Measurements from ENCODE around the gene HAND2. TPM values are rescaled to one million over a fixed set of nuclear protein-coding genes. Genes with fewer than 3 reads are reported as not detected.

The HAND2 gene
- total and polyA plus RNA-seq, 2 of the 8 experiments (the other 6 are each of a cell fraction or from before 2014, with no cell fraction given): 0.05 TPM; not detected in 1

- no peak overlapping the region for H2BK120ac ChIP-seq (replicated peaks; ENCODE audit: low read depth, low read length)
- H4K8ac ChIP-seq (ENCODE audit: extremely low read depth, insufficient read depth, low read length): no peak overlapping the region
- no peaks in the 10 kb centered on the region for H3K79me1 ChIP-seq (ENCODE audit: low read depth, low read length)
- no peak overlapping the region for H4K5ac ChIP-seq (ENCODE audit: insufficient read length, low read depth, low read length)
- H3K56ac ChIP-seq (replicated peaks; ENCODE audit: insufficient read length, low read depth, low read length): no peak overlapping the region
- 13% methylated on average over 21 of the region's 21 CpGs; no CpG with 5 or more reads in 1 of the 2 experiments for WGBS, 2 experiments (ENCODE audit: extremely low coverage in 1 of 2, insufficient coverage in 1 of 2, insufficient read length in 1 of 2, insufficient replicate concordance in 2 of 2, low coverage in 1 of 2, low lambda C conversion rate in 2 of 2, missing lambda C conversion rate in 1 of 2)
- POLR2A ChIA-PET (ENCODE audit: partially characterized antibody): interaction anchor here (0.6 to 1.8 kb wide), 4 partner anchors 20 to 338 kb away, joined by 3 to 5 read pairs (median 4); partner anchors contain the start of gene HMGB2
- no peak overlapping the region for H2BK15ac ChIP-seq (ENCODE audit: low read length)
- no peak overlapping the region for H3K9ac ChIP-seq (replicated peaks in 1 of 4; ENCODE audit: extremely low read depth in 1 of 4, low read depth in 3 of 4, low read length in 3 of 4)
- H3K4me2 ChIP-seq (ENCODE audit: insufficient read depth in 1 of 2, low read depth in 2 of 2, low read length in 2 of 2): peak overlapping the region; percentile 76 to 91
- no peak overlapping the region for H3K4ac ChIP-seq (replicated peaks; ENCODE audit: insufficient read length, low read depth, low read length)
- H2AK5ac ChIP-seq (ENCODE audit: low read depth, low read length): no peak overlapping the region
- no peak overlapping the region for H3K23ac ChIP-seq (ENCODE audit: insufficient read length)
- peak overlapping the region; percentile 7 to 55 (median 16); a peak in 6 of 8 replicates for H3K4me3 ChIP-seq (ENCODE audit: extremely low read depth in 1 of 4, insufficient read depth in 2 of 4, low read depth in 3 of 4, low read length in 4 of 4)
- no peaks in the 10 kb centered on the region for H3K9me3 ChIP-seq (ENCODE audit: insufficient read depth in 2 of 2, low read depth in 1 of 2, low read length in 1 of 2)
- H2BK20ac ChIP-seq (ENCODE audit: low read length): no peak overlapping the region
- no peak for DNase-seq (ENCODE audit: low read depth in 1 of 2, low spot score in 2 of 2)
- H3K23me2 ChIP-seq (ENCODE audit: low read depth, low read length): peaks cover 5% of the 10 kb centered on the region; the same call in 1 of the 2 replicates
- H3K27me3 ChIP-seq (replicated peaks in 1 of 4; ENCODE audit: control insufficient read depth in 3 of 4, extremely low read depth in 1 of 4, insufficient read depth in 3 of 4, low read length in 3 of 4): peaks cover 76 to 93% (median 83%) of the 10 kb centered on the region in 4 experiments
- H2BK5ac ChIP-seq (ENCODE audit: low read depth, low read length): no peak overlapping the region
- H2AFZ ChIP-seq (ENCODE audit: low read length): no peak overlapping the region
- H3K36me3 ChIP-seq (ENCODE audit: control insufficient read depth in 2 of 4, insufficient read depth in 4 of 4, low read length in 3 of 4): peaks cover 0 to 11% (median 0%) of the 10 kb centered on the region in 4 experiments; a peak in 1 of 8 replicates
- H3K79me2 ChIP-seq (ENCODE audit: control insufficient read depth in 1 of 2, insufficient read depth in 2 of 2, low read length in 2 of 2): no peaks in the 10 kb centered on the region
- H3K27ac ChIP-seq (ENCODE audit: low read depth, low read length): no peak overlapping the region
- H3K14ac ChIP-seq (ENCODE audit: insufficient read length): no peak overlapping the region
- H4K20me1 ChIP-seq (replicated peaks in 1 of 2; ENCODE audit: control insufficient read depth in 1 of 2, insufficient read depth in 2 of 2, low read length in 2 of 2): peaks cover 14 to 30% of the 10 kb centered on the region in 2 experiments
- H2BK12ac ChIP-seq (ENCODE audit: low read depth, low read length): peak overlapping the region; percentile 33; the same call in 1 of the 2 replicates
- no peak for FAIRE-seq
- no peak overlapping the region for H3K18ac ChIP-seq (ENCODE audit: extremely low read depth, low read length)
- H3K4me1 ChIP-seq (replicated peaks in 1 of 4; ENCODE audit: control insufficient read depth in 3 of 4, insufficient read depth in 4 of 4, low read length in 3 of 4): peaks cover 3 to 11% (median 8%) of the 10 kb centered on the region in 4 experiments; a peak in 6 of 7 replicates
- CTCF ChIA-PET (ENCODE audit: partially characterized antibody): interaction anchor here (0.9 to 4.5 kb wide), 17 partner anchors 8 to 221 kb away, joined by 3 to 28 read pairs (median 6); partner anchors contain the start of gene HAND2
- no peak overlapping the region for H4K91ac ChIP-seq (replicated peaks; ENCODE audit: insufficient read length, low read length)
- TF ChIP-seq NRF1 (IDR thresholded peaks at IDR 0.05; ENCODE audit: low read depth, low read length) (no peak), USF2 (IDR thresholded peaks at IDR 0.05; ENCODE audit: low read length) (no peak), HDAC2 (IDR thresholded peaks at IDR 0.05; ENCODE audit: borderline replicate concordance in 1 of 2, low read depth in 2 of 2, low read length in 2 of 2) (no peak), TBP (IDR thresholded peaks at IDR 0.05; ENCODE audit: low read depth, low read length) (no peak), TAF7 (optimal IDR thresholded peaks at IDR 0.05; ENCODE audit: borderline replicate concordance, low read depth, low read length) (no peak), KDM5A (IDR thresholded peaks at IDR 0.05; ENCODE audit: low read length) (no peak), E2F6 (IDR thresholded peaks at IDR 0.05) (no peak), CBX8 (IDR thresholded peaks at IDR 0.05; ENCODE audit: borderline replicate concordance, low read depth, low read length) (no peak), CEBPB (IDR thresholded peaks at IDR 0.05; ENCODE audit: low read depth, low read length) (no peak), CHD2 (IDR thresholded peaks at IDR 0.05; ENCODE audit: low read length) (no peak), PHF8 (conservative IDR thresholded peaks at IDR 0.05; ENCODE audit: low read depth, low read length) (no peak)
Measured at GRCh38 chr4:173537613-173538147, 7.7 kb upstream of the HAND2 start.
